Left ventricle myocardium inferior (tissue), 1 donor: Measurements from ENCODE around the gene ARHGAP26. TPM values are rescaled to one million over a fixed set of nuclear protein-coding genes. Genes with fewer than 3 reads are reported as not detected.
A peak's percentile ranks its signal among the peaks of the same experiment; 100 is the strongest.

Experiments used
- DNase-seq: peaks from one replicate; pipeline ENCODE4 v3.0.0-alpha.2; 2020
- H3K27ac ChIP-seq: fragments of 200-600 bp; replicated peaks from 2 replicates; pipeline ENCODE4 v1.8.0; 2021
- H3K27me3 ChIP-seq: fragments of 200-600 bp; 2 replicates; pipeline ENCODE4 v1.8.0; 2021; ENCODE audit warnings: low read depth
- H3K36me3 ChIP-seq: fragments of 200-600 bp; 2 replicates; pipeline ENCODE4 v1.8.0; 2021
- H3K4me1 ChIP-seq: fragments of 200-600 bp; 2 replicates; pipeline ENCODE4 v1.8.0; 2021
- H3K4me3 ChIP-seq: fragments of 200-600 bp; 2 replicates; pipeline ENCODE4 v1.8.0; 2021; ENCODE audit warnings: mild to moderate bottlenecking, moderate library complexity
- H3K9me3 ChIP-seq: fragments of 200-600 bp; replicated peaks from 2 replicates; pipeline ENCODE4 v1.8.0; 2021
- intact Hi-C: fragments of 100-400 bp; cut with micrococcal nuclease; formaldehyde crosslinking; loops from one replicate; pipeline ENCODE4 v1.11.0; 2022
- total RNA-seq: library from RNA; stranded (reverse); fragmentation: NEBNext Ultra II Directional; extraction: Animal tissue kit (Norgen Biotek cat#: 25700); gene quantifications from one replicate; pipeline ENCODE4 v1.2.1, GENCODE V29; 2021
- TF ChIP-seq, protein P1 (sequence below): fragments of 200-600 bp; IDR thresholded peaks from 2 replicates; pipeline ENCODE4 v1.8.0; 2021; ENCODE audit warnings: antibody characterized with exemption, mild to moderate bottlenecking, borderline replicate concordance
- donor health status: DM: no; HTN: yes; CAD: no; lungs with severe emphysema.

ARHGAP26 gene
- total RNA-seq, 1 donor from 2014 or later: 35.7 TPM

DNA sequence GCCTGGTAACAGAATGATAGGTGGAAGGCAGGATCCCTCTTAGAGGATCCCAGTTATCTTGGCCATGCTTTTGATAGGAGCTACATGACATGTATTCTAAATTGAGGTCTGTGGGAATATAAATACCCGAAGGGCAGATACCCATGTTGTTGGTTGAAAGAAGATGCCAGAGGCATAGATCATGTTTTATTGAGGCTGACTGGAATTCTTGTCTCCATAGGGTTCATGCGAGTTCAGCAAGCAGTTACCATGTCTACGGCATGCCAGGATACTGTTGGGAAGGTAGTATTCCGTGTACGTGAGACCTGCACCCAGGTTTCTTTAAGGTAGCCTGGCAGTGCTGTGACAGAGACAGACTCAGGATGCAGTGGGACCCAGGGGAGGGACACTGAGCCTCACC is 402.6 kb downstream of the ARHGAP26 start:
- TF ChIP-seq, protein P1, sequence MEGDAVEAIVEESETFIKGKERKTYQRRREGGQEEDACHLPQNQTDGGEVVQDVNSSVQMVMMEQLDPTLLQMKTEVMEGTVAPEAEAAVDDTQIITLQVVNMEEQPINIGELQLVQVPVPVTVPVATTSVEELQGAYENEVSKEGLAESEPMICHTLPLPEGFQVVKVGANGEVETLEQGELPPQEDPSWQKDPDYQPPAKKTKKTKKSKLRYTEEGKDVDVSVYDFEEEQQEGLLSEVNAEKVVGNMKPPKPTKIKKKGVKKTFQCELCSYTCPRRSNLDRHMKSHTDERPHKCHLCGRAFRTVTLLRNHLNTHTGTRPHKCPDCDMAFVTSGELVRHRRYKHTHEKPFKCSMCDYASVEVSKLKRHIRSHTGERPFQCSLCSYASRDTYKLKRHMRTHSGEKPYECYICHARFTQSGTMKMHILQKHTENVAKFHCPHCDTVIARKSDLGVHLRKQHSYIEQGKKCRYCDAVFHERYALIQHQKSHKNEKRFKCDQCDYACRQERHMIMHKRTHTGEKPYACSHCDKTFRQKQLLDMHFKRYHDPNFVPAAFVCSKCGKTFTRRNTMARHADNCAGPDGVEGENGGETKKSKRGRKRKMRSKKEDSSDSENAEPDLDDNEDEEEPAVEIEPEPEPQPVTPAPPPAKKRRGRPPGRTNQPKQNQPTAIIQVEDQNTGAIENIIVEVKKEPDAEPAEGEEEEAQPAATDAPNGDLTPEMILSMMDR: no peak
- H3K9me3 ChIP-seq: no peaks in the 10 kb centered on the region
- H3K36me3 ChIP-seq: peaks cover 6% of the 10 kb centered on the region
- peaks cover 68% of the 10 kb centered on the region for H3K4me1 ChIP-seq
- no peak overlapping the region for H3K27ac ChIP-seq
- H3K4me3 ChIP-seq: no peak overlapping the region
- no peak for DNase-seq
- H3K27me3 ChIP-seq: no peaks in the 10 kb centered on the region
- intact Hi-C loops: no loop called here

DNA sequence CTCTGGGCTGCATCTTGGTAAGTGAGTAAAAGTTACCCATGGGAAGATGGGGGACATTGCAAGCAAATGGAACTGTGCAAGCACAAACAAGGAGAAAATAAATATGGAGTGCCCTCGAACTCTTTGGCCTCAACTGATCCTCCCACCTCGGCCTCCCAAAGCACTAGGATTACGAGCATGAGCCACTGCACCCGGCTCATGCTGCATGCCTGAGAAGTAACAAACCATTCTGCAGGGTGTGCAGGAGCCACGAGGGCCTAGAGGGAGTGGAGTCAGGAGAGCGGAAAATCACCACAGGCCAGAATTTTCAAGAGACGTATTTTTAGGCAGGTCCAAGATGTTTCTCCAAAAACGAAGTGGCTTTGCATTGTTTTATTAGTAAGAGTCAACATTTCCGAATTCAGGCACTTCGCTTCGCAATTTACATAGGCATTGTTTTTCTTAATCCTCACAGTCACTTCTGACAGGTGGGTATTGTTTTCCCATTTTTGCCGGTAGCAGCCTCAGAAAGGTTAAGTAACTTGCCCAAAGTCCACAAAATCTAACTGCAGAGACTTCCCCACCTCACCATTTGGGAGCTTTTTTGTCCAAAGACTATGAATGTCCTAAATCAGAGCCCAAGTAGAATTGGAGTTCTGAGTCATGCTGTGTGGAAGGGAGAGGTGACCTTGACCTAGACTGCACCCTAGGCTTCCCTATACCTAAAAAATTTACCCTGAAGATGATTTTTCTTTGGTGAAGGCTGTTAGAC is 403.1 kb downstream of the ARHGAP26 start:
- no peak overlapping the region for H3K4me3 ChIP-seq
- intact Hi-C loops: no loop called here

DNA sequence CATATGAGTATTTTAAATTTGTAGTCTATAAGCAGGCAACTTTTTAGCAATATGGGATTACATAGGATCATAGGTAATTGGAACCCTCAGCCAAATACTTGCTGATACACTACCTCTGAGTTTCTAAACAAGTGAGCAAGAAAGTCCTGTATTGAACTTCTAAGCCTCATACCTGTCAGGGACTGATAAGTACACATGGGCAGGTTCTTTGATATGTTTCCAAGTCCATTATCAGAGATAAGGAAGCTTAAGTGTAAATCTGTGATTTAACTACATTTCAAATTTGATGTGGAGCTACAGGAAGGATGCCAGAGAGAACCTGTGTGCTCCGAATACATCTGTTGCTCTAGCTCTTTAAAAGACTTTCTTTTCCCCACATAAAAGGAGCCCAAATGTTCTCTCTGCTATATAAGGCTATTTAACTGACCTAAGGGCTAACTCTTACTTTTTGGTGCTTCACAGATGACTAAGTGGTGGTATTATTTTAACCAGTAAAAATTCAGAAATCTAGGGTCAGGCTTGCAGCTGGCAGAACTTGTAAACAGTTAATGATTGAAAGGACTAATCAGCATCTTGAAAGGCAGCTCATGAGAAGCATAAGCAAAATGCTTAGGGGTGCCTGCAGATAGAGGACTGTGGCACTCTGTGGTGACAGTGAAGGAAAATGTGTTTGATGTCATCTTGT is 404.7 kb downstream of the ARHGAP26 start:
- no peak overlapping the region for H3K27ac ChIP-seq
- DNase-seq: no peak
- H3K36me3 ChIP-seq: peaks cover 12% of the 10 kb centered on the region
- no peaks in the 10 kb centered on the region for H3K27me3 ChIP-seq
- peaks cover 82% of the 10 kb centered on the region for H3K4me1 ChIP-seq
- TF ChIP-seq, protein P1: no peak
- intact Hi-C loops: no loop called here
- no peaks in the 10 kb centered on the region for H3K9me3 ChIP-seq
- no peak overlapping the region for H3K4me3 ChIP-seq

More for the DNA sequence above, 403.1 kb downstream of the ARHGAP26 start:
- H3K27me3 ChIP-seq: no peaks in the 10 kb centered on the region
- H3K27ac ChIP-seq: no peak overlapping the region
- H3K36me3 ChIP-seq: peaks cover 8% of the 10 kb centered on the region
- TF ChIP-seq, protein P1: no peak
- H3K9me3 ChIP-seq: no peaks in the 10 kb centered on the region
- peaks cover 68% of the 10 kb centered on the region for H3K4me1 ChIP-seq
- no peak for DNase-seq

DNA sequence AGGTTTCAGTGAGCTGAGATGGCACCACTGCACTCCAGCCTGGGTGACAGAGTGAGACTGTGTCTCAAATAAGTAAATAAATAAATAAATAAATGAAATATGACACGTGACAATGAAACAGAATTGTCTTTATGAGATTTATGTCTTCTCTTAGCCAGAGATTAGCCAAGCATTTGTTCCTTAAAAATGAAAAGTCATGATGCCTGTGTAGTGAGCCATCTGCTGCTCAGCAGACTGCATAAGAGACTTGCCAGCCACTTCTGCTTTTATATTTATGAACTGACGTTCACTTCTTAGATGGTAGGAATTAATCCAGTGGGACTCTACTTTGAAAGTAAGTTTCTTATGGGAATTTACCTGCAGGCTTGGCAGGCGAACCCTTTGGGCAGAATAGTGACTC is 405.9 kb downstream of the ARHGAP26 start:
- peaks cover 88% of the 10 kb centered on the region for H3K4me1 ChIP-seq
- TF ChIP-seq, protein P1: no peak

DNA sequence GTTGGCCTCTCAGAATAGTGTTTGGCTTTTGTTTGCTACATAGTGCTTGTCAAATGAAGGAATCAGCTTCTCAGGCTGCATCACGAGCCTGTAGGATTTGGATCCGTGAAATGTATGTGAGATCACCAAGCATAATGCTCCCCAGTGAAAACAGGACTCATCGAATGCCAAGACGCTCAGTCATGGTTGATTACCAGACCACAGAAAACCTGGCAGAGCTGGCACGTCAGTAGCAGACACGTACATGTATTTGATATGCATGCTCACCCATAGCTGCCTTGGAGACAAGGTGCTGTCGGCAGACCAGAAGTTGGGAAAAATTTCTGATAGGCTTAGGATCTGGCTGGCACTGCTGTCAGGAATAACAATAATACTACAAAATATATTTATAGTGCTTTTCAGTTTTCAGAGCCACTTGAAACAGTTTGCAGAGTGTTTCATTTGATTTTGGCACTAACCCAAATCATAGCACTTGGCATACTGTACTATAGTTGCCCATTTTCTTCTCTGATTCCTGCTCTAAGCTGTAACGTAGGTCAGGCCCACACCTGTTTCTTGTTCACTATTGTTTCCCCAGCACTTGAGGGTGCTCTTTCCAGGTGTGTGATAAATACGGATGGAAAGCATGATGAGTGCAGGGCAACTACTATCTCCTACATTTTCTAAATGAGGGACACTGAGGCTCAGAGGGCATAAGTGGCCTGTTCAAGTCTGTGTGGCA is 407.2 kb downstream of the ARHGAP26 start:
- H3K36me3 ChIP-seq: peaks cover 12% of the 10 kb centered on the region
- no peak overlapping the region for H3K4me3 ChIP-seq
- intact Hi-C loops: no loop called here
- no peak for DNase-seq
- H3K4me1 ChIP-seq: peaks cover 88% of the 10 kb centered on the region
- H3K27ac ChIP-seq: peak overlapping the region; percentile 52
- H3K9me3 ChIP-seq: no peaks in the 10 kb centered on the region
- H3K27me3 ChIP-seq: no peaks in the 10 kb centered on the region
- TF ChIP-seq, protein P1: no peak

More for the DNA sequence above, 405.9 kb downstream of the ARHGAP26 start:
- Histone ChIP-seq H3K27ac (peak overlapping the region; percentile 52), H3K27me3 (no peaks in the 10 kb centered on the region), H3K4me3 (no peak overlapping the region), H3K9me3 (no peaks in the 10 kb centered on the region), H3K36me3 (peaks cover 12% of the 10 kb centered on the region)
- intact Hi-C loops: no loop called here
- no peak for DNase-seq
